ENCODE results near the gene HBG1. TPM values are rescaled to one million over a fixed set of nuclear protein-coding genes. Genes with fewer than 3 reads are reported as not detected.

HBG1 gene
- total and polyA plus RNA-seq, 2 of the 8 experiments (the other 6 are each of a cell fraction or from before 2014, with no cell fraction given): 0.26 TPM; not detected in 1

GRCh38 chr11:5234381-5234834, 15.2 kb downstream of the HBG1 start, which contains the start of gene HBD (continued):
- TF ChIP-seq CHD7 (IDR thresholded peaks at IDR 0.05; ENCODE audit: insufficient replicate concordance, low read length) (no peak), NRF1 (IDR thresholded peaks at IDR 0.05; ENCODE audit: low read depth, low read length) (no peak), PHF8 (conservative IDR thresholded peaks at IDR 0.05; ENCODE audit: low read depth, low read length) (no peak), CTCF (IDR thresholded peaks at IDR 0.05; ENCODE audit: control extremely low read depth in 1 of 3, insufficient read depth in 1 of 3, low read depth in 1 of 3, low read length in 3 of 3) (no peak), SIX5 (IDR thresholded peaks at IDR 0.05; ENCODE audit: low read depth, low read length) (no peak), CEBPB (IDR thresholded peaks at IDR 0.05; ENCODE audit: low read depth, low read length) (no peak)

Measured in H1 (cell line).